Osteocyte (in vitro differentiated cells): ENCODE measurements around the gene MEG3. TPM values are rescaled to one million over a fixed set of nuclear protein-coding genes. Genes with fewer than 3 reads are reported as not detected.

Experiments used
- DNase-seq: peaks from one replicate; pipeline ENCODE4 v3.0.0; 2021; ENCODE audit warnings: mixed read lengths; ENCODE audit not compliant: unreplicated experiment; ENCODE audit errors: extremely low spot score
- H3K27ac Mint-ChIP-seq: one replicate; pipeline ENCODE4 v1.8.0; 2021; ENCODE audit warnings: mild to moderate bottlenecking, mixed read lengths; ENCODE audit not compliant: unreplicated experiment
- H3K27me3 Mint-ChIP-seq: one replicate; pipeline ENCODE4 v1.8.0; 2021; ENCODE audit warnings: mixed read lengths; ENCODE audit not compliant: unreplicated experiment
- H3K36me3 Mint-ChIP-seq: one replicate; pipeline ENCODE4 v1.8.0; 2021; ENCODE audit warnings: mixed read lengths; ENCODE audit not compliant: unreplicated experiment
- H3K4me1 Mint-ChIP-seq: one replicate; pipeline ENCODE4 v1.8.0; 2021; ENCODE audit warnings: mixed read lengths; ENCODE audit not compliant: unreplicated experiment
- H3K4me3 Mint-ChIP-seq: one replicate; pipeline ENCODE4 v1.8.0; 2021; ENCODE audit warnings: mild to moderate bottlenecking, moderate library complexity, mixed read lengths; ENCODE audit not compliant: unreplicated experiment
- H3K9me3 Mint-ChIP-seq: one replicate; pipeline ENCODE4 v1.8.0; 2021; ENCODE audit warnings: mixed read lengths; ENCODE audit not compliant: unreplicated experiment
- CTCF ChIP-seq: fragments of 200-600 bp; sonication (generic); IDR thresholded peaks from 2 replicates; pipeline ENCODE4 v1.5.0; 2021; ENCODE audit warnings: antibody characterized with exemption, mild to moderate bottlenecking, moderate library complexity
- total RNA-seq: library from RNA; stranded (reverse); gene quantifications from 2 replicates; pipeline ENCODE4 v1.2.1, GENCODE V29; 2021

Gene MEG3
- total RNA-seq, 1 donor from 2014 or later: not detected

DNA sequence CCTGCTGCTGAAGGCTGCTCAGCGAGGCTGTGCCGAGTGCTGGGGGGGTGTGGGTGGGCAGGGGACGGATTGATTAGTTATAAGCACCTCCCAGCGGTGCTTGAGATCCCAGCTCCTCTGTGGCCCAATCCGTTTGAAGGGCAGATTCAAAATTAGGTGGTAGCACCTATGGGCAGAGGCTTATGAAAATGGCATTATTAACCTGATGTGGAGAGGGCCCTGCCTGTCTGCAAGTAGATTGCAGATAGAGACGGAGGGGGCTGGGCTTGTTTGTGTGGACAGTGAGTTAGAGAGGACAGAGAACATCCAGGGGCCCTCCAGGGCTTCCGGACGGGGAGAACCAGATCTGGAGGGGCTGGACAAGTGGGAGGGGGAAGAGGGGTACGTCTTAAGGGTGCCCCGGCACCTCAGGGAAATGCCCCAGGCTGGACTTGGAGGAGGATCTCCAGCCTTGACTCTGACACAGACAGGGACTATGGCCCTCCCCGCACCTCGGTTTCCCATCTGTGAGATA is 77.8 kb downstream of the MEG3 start, which contains the start of gene RTL1:
Gene RTL1 (minus strand): TSS at position 51 of the 514 bp plus-strand sequence. CDS start 18,934 bp downstream, outside the sequence.
- H3K27ac Mint-ChIP-seq: no peak within 1 kb of the TSS
- peaks cover 19% of the 10 kb centered on the region for H3K4me1 Mint-ChIP-seq
- H3K9me3 Mint-ChIP-seq: no peaks in the 10 kb centered on the region
- peak within 1 kb of the TSS; percentile 69 for H3K4me3 Mint-ChIP-seq
- no peak for DNase-seq
- no peak for TF ChIP-seq CTCF
- H3K27me3 Mint-ChIP-seq: peaks cover 84% of the 10 kb centered on the region
- H3K36me3 Mint-ChIP-seq: no peaks in the 10 kb centered on the region

GRCh38 chr14:100904307-100905087 is 78.6 kb downstream of the MEG3 start:
- H3K27me3 Mint-ChIP-seq: peaks cover 77% of the 10 kb centered on the region
- peak; percentile 83 for DNase-seq
- peak; percentile 62 for TF ChIP-seq CTCF
- H3K36me3 Mint-ChIP-seq: no peaks in the 10 kb centered on the region
- H3K27ac Mint-ChIP-seq: no peak overlapping the region
- H3K9me3 Mint-ChIP-seq: no peaks in the 10 kb centered on the region
- H3K4me1 Mint-ChIP-seq: peaks cover 16% of the 10 kb centered on the region
- peak overlapping the region; percentile 69 for H3K4me3 Mint-ChIP-seq

GRCh38 chr14:100905166-100905565 is 79.2 kb downstream of the MEG3 start:
- DNase-seq: no peak
- Mint-ChIP-seq H3K4me3 (no peak overlapping the region), H3K27ac (no peak overlapping the region), H3K36me3 (no peaks in the 10 kb centered on the region), H3K27me3 (peaks cover 70% of the 10 kb centered on the region), H3K4me1 (peaks cover 15% of the 10 kb centered on the region), H3K9me3 (no peaks in the 10 kb centered on the region)
- TF ChIP-seq CTCF: no peak

- TF ChIP-seq CTCF: peak; percentile 37
- no peak for DNase-seq
- Mint-ChIP-seq H3K9me3 (no peaks in the 10 kb centered on the region), H3K4me1 (peaks cover 8% of the 10 kb centered on the region), H3K27me3 (peaks cover 60% of the 10 kb centered on the region), H3K4me3 (no peak overlapping the region), H3K27ac (no peak overlapping the region), H3K36me3 (no peaks in the 10 kb centered on the region)
These were observed 80.5 kb downstream of the MEG3 start for GRCh38 chr14:100906420-100906819.

DNA sequence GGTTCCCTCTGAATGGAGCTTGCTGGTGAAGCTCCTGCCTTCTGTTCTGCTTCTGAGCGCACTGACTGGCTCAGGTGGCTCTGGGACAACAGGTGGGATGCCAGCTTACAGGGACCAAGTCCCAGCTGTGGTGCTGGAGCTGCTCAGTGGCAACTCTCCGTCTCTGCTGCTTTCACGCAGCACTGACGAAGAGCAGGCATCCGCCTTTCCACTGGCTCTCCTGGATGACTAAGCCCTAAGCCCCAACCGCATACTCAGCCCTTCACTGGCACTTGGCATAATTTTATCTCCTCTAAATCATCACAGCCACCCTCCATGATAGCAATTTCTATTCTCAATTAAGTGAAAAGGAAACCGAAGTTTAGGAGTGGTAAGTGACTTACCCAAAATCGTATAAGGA is 81.3 kb downstream of the MEG3 start:
- Mint-ChIP-seq H3K27ac (no peak overlapping the region), H3K4me1 (peaks cover 8% of the 10 kb centered on the region), H3K27me3 (peaks cover 54% of the 10 kb centered on the region), H3K36me3 (no peaks in the 10 kb centered on the region), H3K4me3 (no peak overlapping the region), H3K9me3 (no peaks in the 10 kb centered on the region)
- no peak for DNase-seq
- no peak for TF ChIP-seq CTCF
